Anterior cingulate cortex (tissue), 58 donors: Measurements from ENCODE around the gene RDH12.
"Not testable (repeated sequence)": the region's sequence is repeated elsewhere in the genome, so short reads cannot be mapped to it uniquely, and the experiment has no call there.

Experiments used
- DNase-seq, 58 donors: peaks; one replicate each; lab custom pipeline; 2025; lab: John Stamatoyannopoulos, UW

Gene RDH12

GRCh38 chr14:67701492-67701891 is at the start of gene RDH12:
RDH12 (plus strand) TSS chr14:67701886; CDS start chr14:67722643, 20,757 bp downstream.
- DNase-seq = not testable (repeated sequence)

GRCh38 chr14:67652189-67652588 is 49.5 kb upstream of the RDH12 start:
- DNase-seq = no peak

- DNase-seq = no peak
Observed at GRCh38 chr14:67653651-67654280, 47.9 kb upstream of the RDH12 start.

GRCh38 chr14:67663633-67664032 is 38.1 kb upstream of the RDH12 start:
- no peak for DNase-seq

GRCh38 chr14:67665868-67666267 is 35.8 kb upstream of the RDH12 start:
- no peak for DNase-seq

- DNase-seq = peak in 11 of 58 donors; percentile 1 to 45 (median 6)
Observed at GRCh38 chr14:67666750-67667449, 34.8 kb upstream of the RDH12 start.

- no peak for DNase-seq
Observed at GRCh38 chr14:67668559-67668958, 33.1 kb upstream of the RDH12 start.

- no peak for DNase-seq
Observed at GRCh38 chr14:67673451-67673850, 28.2 kb upstream of the RDH12 start.

- peak in 56 of 58 donors; percentile 18 to 76 (median 56) for DNase-seq
Observed at GRCh38 chr14:67674139-67674479, 27.6 kb upstream of the RDH12 start.

GRCh38 chr14:67674480-67675218 is 27.0 kb upstream of the RDH12 start, which contains the start of gene VTI1B:
VTI1B (minus strand) TSS chr14:67674632; CDS start chr14:67674489, 143 bp downstream.
- DNase-seq = peak in 57 of 58 donors; percentile 46 to 94 (median 82)

GRCh38 chr14:67675219-67675582 is 26.5 kb upstream of the RDH12 start:
- DNase-seq = peak in 2 of 58 donors; percentile 52 to 58

- DNase-seq = no peak
Observed at GRCh38 chr14:67679006-67679405, 22.7 kb upstream of the RDH12 start.

GRCh38 chr14:67680121-67680602 is 21.5 kb upstream of the RDH12 start:
- no peak for DNase-seq

- no peak for DNase-seq
Observed at GRCh38 chr14:67680941-67681340, 20.7 kb upstream of the RDH12 start.

- DNase-seq = no peak
Observed at GRCh38 chr14:67683842-67684241, 17.8 kb upstream of the RDH12 start.

GRCh38 chr14:67690011-67690410 is 11.7 kb upstream of the RDH12 start:
- no peak for DNase-seq

GRCh38 chr14:67694791-67695393 is 6.8 kb upstream of the RDH12 start:
- DNase-seq = peak in 53 of 58 donors; percentile 3 to 84 (median 49)

- peak; percentile 39 to 93 (median 81) for DNase-seq
Observed at GRCh38 chr14:67695394-67695949, 6.2 kb upstream of the RDH12 start, which contains the start of gene RDH11. RDH11 (minus strand) TSS chr14:67695764; CDS start chr14:67695703, 61 bp downstream.

- no peak for DNase-seq
Observed at GRCh38 chr14:67697006-67697405, 4.7 kb upstream of the RDH12 start.

- no peak for DNase-seq
Observed at GRCh38 chr14:67698179-67698578, 3.5 kb upstream of the RDH12 start.
